ENCODE data around the gene EZR.

DNA sequence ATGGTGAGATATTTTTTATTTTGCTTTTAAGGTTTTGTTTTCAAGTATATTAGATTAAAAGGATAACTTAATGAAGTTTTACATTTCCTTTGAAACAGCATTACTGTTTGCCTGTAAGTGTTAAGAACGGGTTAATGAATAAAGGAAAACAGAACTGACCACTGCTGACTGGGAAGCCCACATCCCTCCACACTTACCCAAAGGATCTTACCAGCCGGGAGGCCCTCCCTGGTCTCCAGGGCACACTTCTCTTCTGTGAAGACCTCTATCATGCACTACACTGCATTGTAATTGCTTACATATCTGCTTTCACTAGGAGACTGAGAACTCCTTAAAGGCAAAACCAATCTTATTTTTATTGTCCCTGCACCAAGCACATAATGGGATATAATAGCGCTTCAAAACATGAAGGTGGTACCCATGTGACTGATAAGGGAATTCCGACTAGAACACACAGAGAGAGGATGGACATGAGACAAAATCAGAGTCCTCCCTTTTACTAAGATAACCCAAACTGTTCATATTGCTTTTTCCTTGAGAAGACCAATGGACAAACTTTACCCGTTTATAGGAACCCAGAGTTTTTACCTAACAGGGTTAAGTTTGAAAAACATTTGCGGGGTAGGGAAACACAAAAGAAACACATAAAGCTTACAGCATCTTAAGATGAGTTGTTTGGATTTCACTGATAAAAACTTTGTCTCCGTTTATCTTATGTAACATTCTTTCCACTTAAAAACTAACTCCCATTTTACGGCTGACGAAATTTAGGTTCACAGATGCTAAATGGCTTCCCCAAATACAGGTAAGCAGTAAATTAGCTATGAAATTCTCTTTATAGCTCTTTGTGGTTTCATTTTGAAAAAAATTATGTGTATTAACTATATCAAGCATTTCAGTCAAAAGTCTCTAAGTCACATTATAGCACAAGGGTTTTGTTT is 8.7 kb downstream of the EZR start:
- TF ChIP-seq, protein P1, sequence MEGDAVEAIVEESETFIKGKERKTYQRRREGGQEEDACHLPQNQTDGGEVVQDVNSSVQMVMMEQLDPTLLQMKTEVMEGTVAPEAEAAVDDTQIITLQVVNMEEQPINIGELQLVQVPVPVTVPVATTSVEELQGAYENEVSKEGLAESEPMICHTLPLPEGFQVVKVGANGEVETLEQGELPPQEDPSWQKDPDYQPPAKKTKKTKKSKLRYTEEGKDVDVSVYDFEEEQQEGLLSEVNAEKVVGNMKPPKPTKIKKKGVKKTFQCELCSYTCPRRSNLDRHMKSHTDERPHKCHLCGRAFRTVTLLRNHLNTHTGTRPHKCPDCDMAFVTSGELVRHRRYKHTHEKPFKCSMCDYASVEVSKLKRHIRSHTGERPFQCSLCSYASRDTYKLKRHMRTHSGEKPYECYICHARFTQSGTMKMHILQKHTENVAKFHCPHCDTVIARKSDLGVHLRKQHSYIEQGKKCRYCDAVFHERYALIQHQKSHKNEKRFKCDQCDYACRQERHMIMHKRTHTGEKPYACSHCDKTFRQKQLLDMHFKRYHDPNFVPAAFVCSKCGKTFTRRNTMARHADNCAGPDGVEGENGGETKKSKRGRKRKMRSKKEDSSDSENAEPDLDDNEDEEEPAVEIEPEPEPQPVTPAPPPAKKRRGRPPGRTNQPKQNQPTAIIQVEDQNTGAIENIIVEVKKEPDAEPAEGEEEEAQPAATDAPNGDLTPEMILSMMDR (IDR thresholded peaks at IDR 0.05; ENCODE audit: borderline replicate concordance, extremely low read depth, low read length, poor library complexity, severe bottlenecking) = no peak
- TF ChIP-seq EZH2 (IDR thresholded peaks at IDR 0.05; ENCODE audit: borderline replicate concordance, low read depth, low read length, severe bottlenecking) = no peak
